ENCODE measurements around the gene C15orf61. TPM values are rescaled to one million over a fixed set of nuclear protein-coding genes. Genes with fewer than 3 reads are reported as not detected.
A peak's percentile ranks its signal among the peaks of the same experiment; 100 is the strongest.

The C15orf61 gene
- total and polyA plus RNA-seq, 8 donors, result 1.7 to 5.2 (median 2.8) TPM

DNA sequence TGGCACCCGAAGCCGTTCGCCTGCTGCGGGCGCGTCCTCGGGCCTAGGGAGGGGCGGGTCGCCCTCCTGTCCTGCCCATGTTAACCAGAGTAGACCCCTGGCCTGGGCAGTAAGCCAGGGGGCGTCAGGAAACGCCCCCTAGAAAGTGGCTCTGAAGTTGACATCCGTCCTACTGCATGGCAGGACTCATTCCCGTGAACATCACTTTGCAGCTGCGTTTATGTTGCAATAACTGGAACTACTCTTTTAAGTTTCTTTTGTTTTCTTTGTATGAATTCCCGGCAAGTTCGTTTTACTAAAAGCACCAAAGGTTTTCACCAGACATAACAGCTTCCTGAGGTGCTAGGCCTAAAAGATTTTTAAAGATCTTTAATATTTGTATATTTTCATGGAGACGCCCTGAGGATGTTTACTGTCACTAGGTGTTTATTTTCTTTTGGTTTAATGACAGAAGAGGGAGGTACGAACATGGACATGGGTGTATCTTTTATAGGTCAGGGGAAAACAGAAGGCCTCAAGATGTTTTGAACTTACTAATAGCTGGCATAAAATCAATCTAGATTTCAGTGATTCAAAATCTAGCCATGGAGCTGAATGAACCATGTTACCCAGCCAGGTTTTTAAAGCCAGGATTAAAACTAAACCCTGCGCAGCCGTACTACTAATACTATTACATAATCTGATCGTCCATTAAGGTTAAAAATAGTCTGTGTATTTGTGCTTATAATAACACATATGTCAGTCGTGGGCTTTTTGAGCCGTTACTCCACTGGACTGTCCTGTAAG is 1.0 kb downstream of the C15orf61 start:
- Histone ChIP-seq H3K4me3 (peak overlapping the region; percentile 69 to 97 (median 80)), H3K27me3 (no peaks in the 10 kb centered on the region), H3K4me1 (peaks cover 0 to 22% (median 20%) of the 10 kb centered on the region in 3 donors), H3K36me3 (no peaks in the 10 kb centered on the region), H3K9me3 (no peaks in the 10 kb centered on the region), H3K27ac (peak overlapping the region; percentile 93 to 98 (median 98))
- intact Hi-C loops (cut with DNase I), result no loop called here
- 0% methylated on average over 21 to 23 of the region's 23 CpGs for WGBS, 2 donors
- DNase-seq (no peak), FAIRE-seq (no peak), ATAC-seq (peak; percentile 25 to 48 (median 36))
- no peak for TF ChIP-seq CTCF (IDR thresholded peaks at IDR 0.05)

DNA sequence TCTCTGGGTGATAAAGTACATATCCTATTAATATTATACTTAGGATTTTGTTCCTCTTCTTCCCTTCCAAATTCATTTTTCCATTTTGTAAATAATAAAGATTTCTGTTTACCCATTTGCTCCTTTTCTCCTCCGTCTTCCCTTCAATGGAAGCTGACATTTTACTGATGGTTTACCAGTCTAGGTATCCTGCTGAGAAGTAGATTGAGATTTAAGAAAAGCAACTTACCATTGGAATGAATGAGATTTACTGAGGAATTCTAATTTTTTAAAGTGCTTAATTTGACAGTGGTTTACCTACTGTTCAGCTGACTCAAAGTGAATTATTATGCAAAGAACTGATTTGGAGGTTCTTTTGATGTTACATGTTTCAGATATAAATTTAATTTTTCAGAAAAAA is 2.4 kb downstream of the C15orf61 start:
- ATAC-seq, result no peak
- H3K4me3 ChIP-seq, result peak overlapping the region in 1 of 4 donors; percentile 72
- peaks cover 0 to 22% (median 20%) of the 10 kb centered on the region in 3 donors for H3K4me1 ChIP-seq
- no peak overlapping the region for H3K27ac ChIP-seq
- TF ChIP-seq CTCF (IDR thresholded peaks at IDR 0.05), result no peak
- peaks cover 0 to 7% (median 0%) of the 10 kb centered on the region in 3 donors for H3K36me3 ChIP-seq
- H3K9me3 ChIP-seq, result no peaks in the 10 kb centered on the region
- intact Hi-C loops (cut with DNase I), result no loop called here
- WGBS, 2 donors, result 42 to 70% methylated on average over 1 of the region's 1 CpG
- FAIRE-seq, result no peak
- DNase-seq, result no peak
- no peaks in the 10 kb centered on the region for H3K27me3 ChIP-seq

- DNase-seq (no peak), FAIRE-seq (no peak), ATAC-seq (no peak)
- intact Hi-C loops (cut with DNase I), result no loop called here
- Histone ChIP-seq H3K4me1 (peaks cover 0 to 22% (median 20%) of the 10 kb centered on the region in 3 donors), H3K4me3 (no peak overlapping the region), H3K36me3 (peaks cover 0 to 7% (median 0%) of the 10 kb centered on the region in 3 donors), H3K27ac (no peak overlapping the region), H3K9me3 (no peaks in the 10 kb centered on the region), H3K27me3 (no peaks in the 10 kb centered on the region)
- TF ChIP-seq CTCF (IDR thresholded peaks at IDR 0.05), result no peak
Measured at GRCh38 chr15:67524235-67524634, 3.3 kb downstream of the C15orf61 start.

- WGBS, 2 donors, result 95 to 96% methylated on average over 3 of the region's 3 CpGs
- intact Hi-C loops (cut with DNase I), result no loop called here
- Histone ChIP-seq H3K27me3 (no peaks in the 10 kb centered on the region), H3K9me3 (no peaks in the 10 kb centered on the region), H3K4me1 (peaks cover 0 to 11% (median 6%) of the 10 kb centered on the region in 3 donors), H3K27ac (no peak overlapping the region), H3K36me3 (peaks cover 0 to 7% (median 0%) of the 10 kb centered on the region in 3 donors), H3K4me3 (no peak overlapping the region)
- no peak for FAIRE-seq
- no peak for ATAC-seq
- no peak for DNase-seq
- TF ChIP-seq CTCF (IDR thresholded peaks at IDR 0.05), result no peak
Measured at GRCh38 chr15:67528513-67528912, 7.6 kb downstream of the C15orf61 start.

- no peak for TF ChIP-seq CTCF (IDR thresholded peaks at IDR 0.05)
- no peak for DNase-seq
- H3K36me3 ChIP-seq, result peaks cover 0 to 7% (median 0%) of the 10 kb centered on the region in 3 donors
- no peak overlapping the region for H3K27ac ChIP-seq
- no peaks in the 10 kb centered on the region for H3K27me3 ChIP-seq
- ATAC-seq, result no peak
- no peak overlapping the region for H3K4me3 ChIP-seq
- no peaks in the 10 kb centered on the region for H3K4me1 ChIP-seq
- H3K9me3 ChIP-seq, result no peaks in the 10 kb centered on the region
- no peak for FAIRE-seq
- intact Hi-C loops (cut with DNase I), result no loop called here
- 80 to 88% methylated on average over 3 of the region's 3 CpGs for WGBS, 2 donors
Measured at GRCh38 chr15:67531379-67531914, 10.5 kb downstream of the C15orf61 start.

Measured in pancreas (tissue), 10 donors.